H1 (cell line): ENCODE results near the gene GKN2. TPM values are rescaled to one million over a fixed set of nuclear protein-coding genes. Genes with fewer than 3 reads are reported as not detected.
"Not testable (repeated sequence)": the region's sequence is repeated elsewhere in the genome, so short reads cannot be mapped to it uniquely, and the experiment has no call there.

Experiments used
- CTCF ChIA-PET: fragments of 300-600 bp; sonication (Branson Sonifier 250); formaldehyde crosslinking; loops from one replicate; lab custom pipeline; 2021; ENCODE audit not compliant: partially characterized antibody; lab: Charles Lee
- POLR2A ChIA-PET: fragments of 300-600 bp; sonication (Branson Sonifier 250); formaldehyde crosslinking; loops from one replicate; lab custom pipeline; 2021; ENCODE audit warnings: inconsistent platforms; ENCODE audit not compliant: partially characterized antibody; lab: Charles Lee
- DNase-seq, 2 experiments: peaks; one replicate each; pipeline versions ENCODE4 v3.0.0 to v3.0.0-alpha.2; 2010 to 2022; ENCODE audit warnings: low spot score in 2 of 2, low read depth in 1 of 2, mixed read lengths in 1 of 2
- FAIRE-seq: peaks from 2 replicates; lab custom pipeline; 2011; peaks lifted over from hg19 to GRCh38; lab: Jason Lieb, UNC
- H2AFZ ChIP-seq: 2 replicates; pipeline ENCODE4 v1.8.1; 2012; ENCODE audit warnings: low read length, inconsistent platforms
- H2AK5ac ChIP-seq: 2 replicates; pipeline ENCODE4 v1.6.1; 2013; ENCODE audit warnings: low read depth, low read length
- H2BK120ac ChIP-seq: replicated peaks from 2 replicates; pipeline ENCODE3; 2013; ENCODE audit warnings: low read depth, low read length, inconsistent platforms
- H2BK12ac ChIP-seq: 2 replicates; pipeline ENCODE4 v1.6.1; 2013; ENCODE audit warnings: low read depth, low read length
- H2BK15ac ChIP-seq: 2 replicates; pipeline ENCODE4 v1.6.1; 2013; ENCODE audit warnings: low read length
- H2BK20ac ChIP-seq: 2 replicates; pipeline ENCODE4 v1.6.1; 2013; ENCODE audit warnings: low read length
- H2BK5ac ChIP-seq: 2 replicates; pipeline ENCODE4 v1.6.1; 2013; ENCODE audit warnings: low read depth, low read length
- H3K14ac ChIP-seq: 2 replicates; pipeline ENCODE4 v1.6.1; 2013; ENCODE audit warnings: inconsistent platforms; ENCODE audit not compliant: insufficient read length
- H3K18ac ChIP-seq: 2 replicates; pipeline ENCODE4 v1.6.1; 2013; ENCODE audit warnings: low read length; ENCODE audit errors: extremely low read depth
- H3K23ac ChIP-seq: 2 replicates; pipeline ENCODE4 v1.6.1; 2013; ENCODE audit warnings: inconsistent platforms; ENCODE audit not compliant: insufficient read length
- H3K23me2 ChIP-seq: 2 replicates; pipeline ENCODE4 v1.6.1; 2013; ENCODE audit warnings: low read depth, low read length
- H3K27ac ChIP-seq: 2 replicates; pipeline ENCODE4 v1.6.1; 2011; ENCODE audit warnings: low read depth, low read length, inconsistent platforms
- H3K27me3 ChIP-seq, 4 experiments: replicated peaks in 1 of 4; 1 replicate in 1 of 4; 2 replicates in 3 of 4; pipeline versions ENCODE4 v1.6.1 to v1.8.1; 2011 to 2013; ENCODE audit warnings: low read length in 3 of 4, mild to moderate bottlenecking in 3 of 4, inconsistent platforms in 2 of 4, mixed read lengths in 2 of 4, moderate library complexity in 1 of 4; ENCODE audit not compliant: control insufficient read depth in 3 of 4, insufficient read depth in 3 of 4; ENCODE audit errors: extremely low read depth in 1 of 4
- H3K36me3 ChIP-seq, 4 experiments: 2 replicates each; pipeline versions ENCODE4 v1.6.1 to v1.8.1; 2011 to 2013; ENCODE audit warnings: mild to moderate bottlenecking in 4 of 4, low read length in 3 of 4, moderate library complexity in 2 of 4, control low read depth in 1 of 4, inconsistent platforms in 1 of 4; ENCODE audit not compliant: insufficient read depth in 4 of 4, control insufficient read depth in 2 of 4
- H3K4ac ChIP-seq: replicated peaks from 2 replicates; pipeline ENCODE3; 2013; ENCODE audit warnings: low read length, low read depth, mixed read lengths, inconsistent platforms; ENCODE audit not compliant: insufficient read length
- H3K4me1 ChIP-seq, 4 experiments: replicated peaks in 1 of 4; 1 replicate in 1 of 4; 2 replicates in 3 of 4; pipeline versions ENCODE4 v1.6.1 to v1.8.1; 2011 to 2013; ENCODE audit warnings: low read length in 3 of 4, inconsistent platforms in 2 of 4, mixed read lengths in 1 of 4; ENCODE audit not compliant: insufficient read depth in 4 of 4, control insufficient read depth in 3 of 4
- H3K4me2 ChIP-seq, 2 experiments: 2 replicates each; pipeline versions ENCODE4 v1.6.1 to v1.8.1; 2011 to 2013; ENCODE audit warnings: low read depth in 2 of 2, low read length in 2 of 2, control low read depth in 1 of 2, inconsistent platforms in 1 of 2, mild to moderate bottlenecking in 1 of 2; ENCODE audit not compliant: insufficient read depth in 1 of 2
- H3K4me3 ChIP-seq, 4 experiments: fragments of 200-600, 300-600 bp in 1 of 4; sonication (generic), shearing (Covaris generic), sonication (Bioruptor Twin) in 1 of 4; 2 replicates each; pipeline versions ENCODE4 v1.5.1 to v1.8.1; 2011 to 2016; ENCODE audit warnings: low read length in 4 of 4, low read depth in 3 of 4, control low read depth in 2 of 4, inconsistent platforms in 2 of 4, mild to moderate bottlenecking in 2 of 4, mixed read lengths in 1 of 4, moderate library complexity in 1 of 4; ENCODE audit not compliant: insufficient read depth in 2 of 4; ENCODE audit errors: extremely low read depth in 1 of 4
- H3K56ac ChIP-seq: replicated peaks from 2 replicates; pipeline ENCODE3; 2013; ENCODE audit warnings: low read depth, mild to moderate bottlenecking, mixed read lengths, low read length, inconsistent platforms; ENCODE audit not compliant: insufficient read length
- H3K79me1 ChIP-seq: 2 replicates; pipeline ENCODE4 v1.6.1; 2013; ENCODE audit warnings: low read depth, low read length, control low read depth
- H3K79me2 ChIP-seq, 2 experiments: 2 replicates each; pipeline versions ENCODE4 v1.6.1 to v1.8.1; 2012 to 2013; ENCODE audit warnings: low read length in 2 of 2, mild to moderate bottlenecking in 2 of 2, inconsistent platforms in 1 of 2; ENCODE audit not compliant: insufficient read depth in 2 of 2, control insufficient read depth in 1 of 2
- H3K9ac ChIP-seq, 4 experiments: replicated peaks in 1 of 4; 1 replicate in 1 of 4; 2 replicates in 3 of 4; pipeline versions ENCODE4 v1.6.1 to v1.8.1; 2011 to 2013; ENCODE audit warnings: low read depth in 3 of 4, low read length in 3 of 4, control low read depth in 2 of 4, mild to moderate bottlenecking in 2 of 4, moderate library complexity in 2 of 4, inconsistent platforms in 1 of 4; ENCODE audit errors: extremely low read depth in 1 of 4
- H3K9me3 ChIP-seq, 2 experiments: 2 replicates each; pipeline versions ENCODE4 v1.6.1 to v1.8.1; 2012 to 2013; ENCODE audit warnings: mild to moderate bottlenecking in 2 of 2, moderate library complexity in 2 of 2, control low read depth in 1 of 2, inconsistent platforms in 1 of 2, low read depth in 1 of 2, low read length in 1 of 2, mixed read lengths in 1 of 2; ENCODE audit not compliant: insufficient read depth in 2 of 2
- H4K20me1 ChIP-seq, 2 experiments: replicated peaks in 1 of 2; 2 replicates each; pipeline versions ENCODE3 to v1.8.1; 2011 to 2013; ENCODE audit warnings: inconsistent platforms in 2 of 2, low read length in 2 of 2, mild to moderate bottlenecking in 1 of 2; ENCODE audit not compliant: insufficient read depth in 2 of 2, control insufficient read depth in 1 of 2
- H4K5ac ChIP-seq: 2 replicates; pipeline ENCODE4 v1.6.1; 2013; ENCODE audit warnings: low read length, low read depth, mixed read lengths, inconsistent platforms; ENCODE audit not compliant: insufficient read length
- H4K8ac ChIP-seq: 2 replicates; pipeline ENCODE4 v1.8.0; 2013; ENCODE audit warnings: mild to moderate bottlenecking, moderate library complexity, low read length, inconsistent platforms; ENCODE audit not compliant: insufficient read depth; ENCODE audit errors: extremely low read depth
- H4K91ac ChIP-seq: replicated peaks from 2 replicates; pipeline ENCODE3; 2013; ENCODE audit warnings: low read length, mixed read lengths, inconsistent platforms; ENCODE audit not compliant: insufficient read length
- KDM1A ChIP-seq: fragments of 200-600, 300-600 bp; sonication (generic); IDR thresholded peaks from 2 replicates; pipeline ENCODE4 v1.7.1; 2016; ENCODE audit warnings: mild to moderate bottlenecking, low read length, borderline replicate concordance
- WGBS, 2 experiments: shearing (Covaris generic) in 1 of 2; methylation state at CpG; one replicate each; pipeline versions ENCODE4 v1.1.6 to v1.1.7; 2013 to 2015; ENCODE audit warnings: low lambda C conversion rate in 2 of 2, mixed read lengths in 2 of 2, inconsistent platforms in 1 of 2, low coverage in 1 of 2, missing lambda C conversion rate in 1 of 2; ENCODE audit not compliant: insufficient replicate concordance in 2 of 2, insufficient coverage in 1 of 2, insufficient read length in 1 of 2; ENCODE audit errors: extremely low coverage in 1 of 2, missing lambda C conversion rate in 1 of 2; 5-methylcytosine and 5-hydroxymethylcytosine counted together
- polyA plus RNA-seq, 7 experiments: library from polyadenylated mRNA; depleted of rRNA in 3 of 7; stranded (reverse) in 5 of 7; unstranded in 2 of 7; fragments of >200 nt in 5 of 7; fragments of 200-250 nt in 2 of 7; gene quantifications; 1 replicate in 5 of 7; 2 replicates in 1 of 7; 4 replicates in 1 of 7; pipeline versions ENCODE4 v1.2.1 to v1.2.3, GENCODE V29; 2011 to 2013; ENCODE audit warnings: missing spikeins in 2 of 7, mixed read lengths in 2 of 7
- total RNA-seq: library from RNA; stranded (reverse); fragmentation: NEBNext Ultra II Directional; extraction: Animal tissue kit (Norgen Biotek cat#: 25700); gene quantifications from 2 replicates; pipeline ENCODE4 v1.2.1, GENCODE V29; 2021

The GKN2 gene
- total and polyA plus RNA-seq, 2 of the 8 experiments (the other 6 are each of a cell fraction or from before 2014, with no cell fraction given) = not detected

DNA sequence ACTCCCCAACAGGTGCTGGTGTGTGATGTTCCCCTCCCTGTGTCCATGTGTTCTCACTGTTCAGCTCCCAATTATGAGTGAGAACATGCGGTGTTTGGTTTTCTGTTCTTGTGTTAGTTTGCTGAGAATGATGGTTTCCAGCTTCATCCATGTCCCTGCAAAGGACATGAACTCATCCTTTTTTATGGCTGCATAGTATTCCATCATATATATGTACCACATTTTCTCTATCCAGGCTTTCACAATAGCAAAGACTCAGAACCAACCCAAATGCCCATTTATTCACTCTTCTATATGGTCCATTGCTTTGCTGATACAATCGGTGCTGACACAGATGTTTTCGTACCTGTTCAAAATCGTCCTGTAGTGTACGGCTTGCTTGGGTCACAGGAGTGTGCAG lies 2.7 kb upstream of the GKN2 start:
- WGBS, 2 experiments = 96% methylated on average over 5 of the region's 5 CpGs; no CpG with 5 or more reads in 1 of the 2 experiments
- H2BK120ac ChIP-seq, H4K5ac ChIP-seq, H3K4me1 ChIP-seq, H4K91ac ChIP-seq, H3K36me3 ChIP-seq, H3K23ac ChIP-seq, H2BK20ac ChIP-seq, DNase-seq, H3K79me2 ChIP-seq, H3K27me3 ChIP-seq, H4K20me1 ChIP-seq, H3K4me3 ChIP-seq, H3K79me1 ChIP-seq, H3K56ac ChIP-seq, H3K4ac ChIP-seq, H2BK5ac ChIP-seq, H2AK5ac ChIP-seq, H4K8ac ChIP-seq, H3K4me2 ChIP-seq, POLR2A ChIA-PET, H2BK15ac ChIP-seq, H3K14ac ChIP-seq, H2BK12ac ChIP-seq, H3K23me2 ChIP-seq, H3K9me3 ChIP-seq, H2AFZ ChIP-seq, H3K18ac ChIP-seq, FAIRE-seq, H3K9ac ChIP-seq, H3K27ac ChIP-seq: not testable (repeated sequence)
- CTCF ChIA-PET = interaction anchor here (0.6 to 1.5 kb wide), 2 partner anchors 12 to 351 kb away, joined by 3 to 5 read pairs; no protein-coding TSS in a partner anchor
- TF ChIP-seq KDM1A = peak; percentile 29; the same call in 1 of the 2 replicates
